ENCODE results near the gene NT5DC3. TPM values are rescaled to one million over a fixed set of nuclear protein-coding genes. Genes with fewer than 3 reads are reported as not detected.

Gene NT5DC3
- total RNA-seq, 1 donor from 2014 or later: 13.2 TPM

GRCh38 chr12:103877288-103877687, 36.3 kb upstream of the NT5DC3 start:
- no peak for DNase-seq (ENCODE audit: low spot score)
- H3K4me3 Mint-ChIP-seq: no peak overlapping the region
- peaks cover 10% of the 10 kb centered on the region for H3K27me3 Mint-ChIP-seq (ENCODE audit: insufficient read depth)
- H3K9me3 Mint-ChIP-seq: no peaks in the 10 kb centered on the region
- peaks cover 30% of the 10 kb centered on the region for H3K4me1 Mint-ChIP-seq (ENCODE audit: low read depth)
- H3K27ac Mint-ChIP-seq: no peak overlapping the region
- H3K36me3 Mint-ChIP-seq (ENCODE audit: low read depth): no peaks in the 10 kb centered on the region
- intact Hi-C loops (cut with micrococcal nuclease): loop anchor here (5.0 kb wide), 1 partner anchor 185 kb away; the partner anchor contains the start of gene HCFC2

- no peak overlapping the region for H3K4me3 Mint-ChIP-seq
- DNase-seq (ENCODE audit: low spot score): no peak
- H3K27ac Mint-ChIP-seq: no peak overlapping the region
- peaks cover 10% of the 10 kb centered on the region for H3K27me3 Mint-ChIP-seq (ENCODE audit: insufficient read depth)
- H3K9me3 Mint-ChIP-seq: no peaks in the 10 kb centered on the region
- H3K36me3 Mint-ChIP-seq (ENCODE audit: low read depth): no peaks in the 10 kb centered on the region
- intact Hi-C loops (cut with micrococcal nuclease): loop anchor here (5.0 kb wide), 1 partner anchor 187 kb away; the partner anchor contains the start of gene HCFC2
- peaks cover 19% of the 10 kb centered on the region for H3K4me1 Mint-ChIP-seq (ENCODE audit: low read depth)
Measured at GRCh38 chr12:103875666-103876065, 34.6 kb upstream of the NT5DC3 start.

GRCh38 chr12:103868215-103868614, 27.2 kb upstream of the NT5DC3 start:
- intact Hi-C loops (cut with micrococcal nuclease): no loop called here
- H3K4me1 Mint-ChIP-seq (ENCODE audit: low read depth): no peaks in the 10 kb centered on the region

GRCh38 chr12:103865151-103865730, 24.2 kb upstream of the NT5DC3 start:
- Mint-ChIP-seq H3K27ac (no peak overlapping the region), H3K9me3 (no peaks in the 10 kb centered on the region), H3K27me3 (ENCODE audit: insufficient read depth) (peaks cover 12% of the 10 kb centered on the region), H3K36me3 (ENCODE audit: low read depth) (no peaks in the 10 kb centered on the region), H3K4me1 (ENCODE audit: low read depth) (no peaks in the 10 kb centered on the region), H3K4me3 (no peak overlapping the region)
- no peak for DNase-seq (ENCODE audit: low spot score)
- intact Hi-C loops (cut with micrococcal nuclease): no loop called here

More at GRCh38 chr12:103868215-103868614, 27.2 kb upstream of the NT5DC3 start:
- Mint-ChIP-seq H3K36me3 (ENCODE audit: low read depth) (no peaks in the 10 kb centered on the region), H3K4me3 (no peak overlapping the region), H3K27me3 (ENCODE audit: insufficient read depth) (peaks cover 14% of the 10 kb centered on the region), H3K9me3 (no peaks in the 10 kb centered on the region), H3K27ac (no peak overlapping the region)
- DNase-seq (ENCODE audit: low spot score): no peak

GRCh38 chr12:103864710-103865109, 23.7 kb upstream of the NT5DC3 start:
- intact Hi-C loops (cut with micrococcal nuclease): no loop called here
- Mint-ChIP-seq H3K36me3 (ENCODE audit: low read depth) (no peaks in the 10 kb centered on the region), H3K27ac (no peak overlapping the region)

GRCh38 chr12:103858953-103859601, 18.0 kb upstream of the NT5DC3 start:
- intact Hi-C loops (cut with micrococcal nuclease): no loop called here
- Mint-ChIP-seq H3K4me3 (no peak overlapping the region), H3K4me1 (ENCODE audit: low read depth) (no peaks in the 10 kb centered on the region), H3K27me3 (ENCODE audit: insufficient read depth) (peaks cover 12% of the 10 kb centered on the region), H3K9me3 (no peaks in the 10 kb centered on the region), H3K36me3 (ENCODE audit: low read depth) (no peaks in the 10 kb centered on the region), H3K27ac (no peak overlapping the region)
- no peak for DNase-seq (ENCODE audit: low spot score)

More at GRCh38 chr12:103864710-103865109, 23.7 kb upstream of the NT5DC3 start:
- H3K9me3 Mint-ChIP-seq: no peaks in the 10 kb centered on the region
- no peak for DNase-seq (ENCODE audit: low spot score)
- peaks cover 8% of the 10 kb centered on the region for H3K27me3 Mint-ChIP-seq (ENCODE audit: insufficient read depth)
- H3K4me3 Mint-ChIP-seq: no peak overlapping the region
- no peaks in the 10 kb centered on the region for H3K4me1 Mint-ChIP-seq (ENCODE audit: low read depth)

GRCh38 chr12:103858335-103858734, 17.3 kb upstream of the NT5DC3 start:
- H3K4me1 Mint-ChIP-seq (ENCODE audit: low read depth): no peaks in the 10 kb centered on the region
- intact Hi-C loops (cut with micrococcal nuclease): no loop called here
- no peak overlapping the region for H3K27ac Mint-ChIP-seq
- no peak overlapping the region for H3K4me3 Mint-ChIP-seq
- no peaks in the 10 kb centered on the region for H3K36me3 Mint-ChIP-seq (ENCODE audit: low read depth)
- DNase-seq (ENCODE audit: low spot score): no peak
- H3K9me3 Mint-ChIP-seq: no peaks in the 10 kb centered on the region
- peaks cover 11% of the 10 kb centered on the region for H3K27me3 Mint-ChIP-seq (ENCODE audit: insufficient read depth)

- Mint-ChIP-seq H3K4me3 (no peak overlapping the region), H3K9me3 (no peaks in the 10 kb centered on the region), H3K27ac (no peak overlapping the region), H3K36me3 (ENCODE audit: low read depth) (no peaks in the 10 kb centered on the region), H3K4me1 (ENCODE audit: low read depth) (no peaks in the 10 kb centered on the region), H3K27me3 (ENCODE audit: insufficient read depth) (peaks cover 11% of the 10 kb centered on the region)
- intact Hi-C loops (cut with micrococcal nuclease): no loop called here
- DNase-seq (ENCODE audit: low spot score): no peak
Measured at GRCh38 chr12:103857164-103857563, 16.1 kb upstream of the NT5DC3 start.

- peaks cover 11% of the 10 kb centered on the region for H3K27me3 Mint-ChIP-seq (ENCODE audit: insufficient read depth)
- H3K9me3 Mint-ChIP-seq: no peaks in the 10 kb centered on the region
- no peak for DNase-seq (ENCODE audit: low spot score)
- H3K4me1 Mint-ChIP-seq (ENCODE audit: low read depth): peaks cover under 1% of the 10 kb centered on the region
- intact Hi-C loops (cut with micrococcal nuclease): no loop called here
- no peak overlapping the region for H3K27ac Mint-ChIP-seq
- H3K36me3 Mint-ChIP-seq (ENCODE audit: low read depth): no peaks in the 10 kb centered on the region
- no peak overlapping the region for H3K4me3 Mint-ChIP-seq
Measured at GRCh38 chr12:103855896-103856657, 15.0 kb upstream of the NT5DC3 start.

- Mint-ChIP-seq H3K36me3 (ENCODE audit: low read depth) (no peaks in the 10 kb centered on the region), H3K27me3 (ENCODE audit: insufficient read depth) (peaks cover 11% of the 10 kb centered on the region), H3K4me1 (ENCODE audit: low read depth) (peaks cover 7% of the 10 kb centered on the region), H3K27ac (no peak overlapping the region), H3K4me3 (no peak overlapping the region), H3K9me3 (no peaks in the 10 kb centered on the region)
- intact Hi-C loops (cut with micrococcal nuclease): no loop called here
- DNase-seq (ENCODE audit: low spot score): no peak
Measured at GRCh38 chr12:103855036-103855712, 14.1 kb upstream of the NT5DC3 start.

- no peaks in the 10 kb centered on the region for H3K36me3 Mint-ChIP-seq (ENCODE audit: low read depth)
- no peak overlapping the region for H3K27ac Mint-ChIP-seq
- no peak overlapping the region for H3K4me3 Mint-ChIP-seq
- H3K9me3 Mint-ChIP-seq: no peaks in the 10 kb centered on the region
- intact Hi-C loops (cut with micrococcal nuclease): no loop called here
- peaks cover 9% of the 10 kb centered on the region for H3K27me3 Mint-ChIP-seq (ENCODE audit: insufficient read depth)
- no peak for DNase-seq (ENCODE audit: low spot score)
- peaks cover 7% of the 10 kb centered on the region for H3K4me1 Mint-ChIP-seq (ENCODE audit: low read depth)
Measured at GRCh38 chr12:103854372-103854973, 13.4 kb upstream of the NT5DC3 start.

GRCh38 chr12:103852498-103852997, 11.5 kb upstream of the NT5DC3 start:
- intact Hi-C loops (cut with micrococcal nuclease): no loop called here
- Mint-ChIP-seq H3K27me3 (ENCODE audit: insufficient read depth) (peaks cover 9% of the 10 kb centered on the region), H3K4me1 (ENCODE audit: low read depth) (peaks cover 7% of the 10 kb centered on the region), H3K9me3 (no peaks in the 10 kb centered on the region), H3K36me3 (ENCODE audit: low read depth) (no peaks in the 10 kb centered on the region), H3K27ac (no peak overlapping the region), H3K4me3 (no peak overlapping the region)
- no peak for DNase-seq (ENCODE audit: low spot score)

Measured in activated T-helper 1 cell treated with anti-CD3 and anti-CD28 coated beads, Interleukin-12 subunit alpha, Interleukin-12 subunit beta, Interleukin-2, Interleukin-4 antibody, amounts not matched to agents 30 ng/mL and 10 ng/mL and 1 ng/mL, durations not matched to agents 14 hours and 24 hours and 36 hours (primary cell).